ENCODE data around the gene KRT8.

KRT8 gene

GRCh38 chr12:52904509-52905300 lies at the start of gene KRT8:
TSS of gene KRT8 (minus strand) at chr12:52905076. CDS start at chr12:52904981, 95 bp downstream.
- DNase-seq = peak; percentile 97

GRCh38 chr12:52953181-52953841 lies 48.4 kb upstream of the KRT8 start:
- DNase-seq = no peak

- DNase-seq = no peak
These were observed 47.4 kb upstream of the KRT8 start for GRCh38 chr12:52952076-52952801.

- no peak for DNase-seq
These were observed 46.8 kb upstream of the KRT8 start for GRCh38 chr12:52951640-52952039.

- DNase-seq = no peak
These were observed 46.2 kb upstream of the KRT8 start for GRCh38 chr12:52951126-52951525.

GRCh38 chr12:52950553-52950952 lies 45.7 kb upstream of the KRT8 start:
- no peak for DNase-seq

- peak; percentile 83 for DNase-seq
These were observed 44.8 kb upstream of the KRT8 start for GRCh38 chr12:52949413-52950331.

- DNase-seq = no peak
These were observed 43.0 kb upstream of the KRT8 start for GRCh38 chr12:52947738-52948423.

GRCh38 chr12:52946797-52947547 lies 42.1 kb upstream of the KRT8 start:
- DNase-seq = no peak

GRCh38 chr12:52946334-52946733 lies 41.5 kb upstream of the KRT8 start:
- no peak for DNase-seq

- no peak for DNase-seq
These were observed 40.7 kb upstream of the KRT8 start for GRCh38 chr12:52945389-52946232.

- DNase-seq = no peak
These were observed 40.0 kb upstream of the KRT8 start for GRCh38 chr12:52944683-52945388.

- no peak for DNase-seq
These were observed 38.0 kb upstream of the KRT8 start for GRCh38 chr12:52942901-52943181.

- no peak for DNase-seq
These were observed 37.4 kb upstream of the KRT8 start for GRCh38 chr12:52942066-52942900.

- DNase-seq = no peak
These were observed 24.7 kb upstream of the KRT8 start for GRCh38 chr12:52929538-52929937.

GRCh38 chr12:52927964-52928363 lies 23.1 kb upstream of the KRT8 start:
- DNase-seq = no peak

GRCh38 chr12:52926596-52927234 lies 21.8 kb upstream of the KRT8 start:
- no peak for DNase-seq
